Fibroblast of lung (primary cell): ENCODE measurements around the gene KLHL29.

Source experiments
- EZH2 ChIP-seq: IDR thresholded peaks from 2 replicates; pipeline ENCODE4 v1.5.1; 2012; ENCODE audit warnings: low read length, control low read depth, mild to moderate bottlenecking; ENCODE audit errors: missing control alignments
- TF ChIP-seq, protein P1 (sequence below), 2 donors: IDR thresholded peaks in 1 of 2; conservative IDR thresholded peaks in 1 of 2; 1 replicate in 1 of 2; 2 replicates in 1 of 2; pipeline ENCODE4 v1.5.1; 2011 to 2012; ENCODE audit warnings: low read length in 2 of 2, control low read depth in 1 of 2, inconsistent platforms in 1 of 2, low read depth in 1 of 2, mild to moderate bottlenecking in 1 of 2

GRCh38 chr2:23419171-23420090, 34.5 kb downstream of the KLHL29 start:
- TF ChIP-seq, protein P1, sequence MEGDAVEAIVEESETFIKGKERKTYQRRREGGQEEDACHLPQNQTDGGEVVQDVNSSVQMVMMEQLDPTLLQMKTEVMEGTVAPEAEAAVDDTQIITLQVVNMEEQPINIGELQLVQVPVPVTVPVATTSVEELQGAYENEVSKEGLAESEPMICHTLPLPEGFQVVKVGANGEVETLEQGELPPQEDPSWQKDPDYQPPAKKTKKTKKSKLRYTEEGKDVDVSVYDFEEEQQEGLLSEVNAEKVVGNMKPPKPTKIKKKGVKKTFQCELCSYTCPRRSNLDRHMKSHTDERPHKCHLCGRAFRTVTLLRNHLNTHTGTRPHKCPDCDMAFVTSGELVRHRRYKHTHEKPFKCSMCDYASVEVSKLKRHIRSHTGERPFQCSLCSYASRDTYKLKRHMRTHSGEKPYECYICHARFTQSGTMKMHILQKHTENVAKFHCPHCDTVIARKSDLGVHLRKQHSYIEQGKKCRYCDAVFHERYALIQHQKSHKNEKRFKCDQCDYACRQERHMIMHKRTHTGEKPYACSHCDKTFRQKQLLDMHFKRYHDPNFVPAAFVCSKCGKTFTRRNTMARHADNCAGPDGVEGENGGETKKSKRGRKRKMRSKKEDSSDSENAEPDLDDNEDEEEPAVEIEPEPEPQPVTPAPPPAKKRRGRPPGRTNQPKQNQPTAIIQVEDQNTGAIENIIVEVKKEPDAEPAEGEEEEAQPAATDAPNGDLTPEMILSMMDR (conservative IDR thresholded peaks at IDR 0.05 in 1 of 2, IDR thresholded peaks at IDR 0.05 in 1 of 2; ENCODE audit: low read depth in 1 of 2, low read length in 2 of 2): no peak
- no peak for TF ChIP-seq EZH2
